ENCODE results near the gene C1QTNF2.
"Not testable (repeated sequence)": the region's sequence is repeated elsewhere in the genome, so short reads cannot be mapped to it uniquely, and the experiment has no call there.

Gene C1QTNF2

DNA sequence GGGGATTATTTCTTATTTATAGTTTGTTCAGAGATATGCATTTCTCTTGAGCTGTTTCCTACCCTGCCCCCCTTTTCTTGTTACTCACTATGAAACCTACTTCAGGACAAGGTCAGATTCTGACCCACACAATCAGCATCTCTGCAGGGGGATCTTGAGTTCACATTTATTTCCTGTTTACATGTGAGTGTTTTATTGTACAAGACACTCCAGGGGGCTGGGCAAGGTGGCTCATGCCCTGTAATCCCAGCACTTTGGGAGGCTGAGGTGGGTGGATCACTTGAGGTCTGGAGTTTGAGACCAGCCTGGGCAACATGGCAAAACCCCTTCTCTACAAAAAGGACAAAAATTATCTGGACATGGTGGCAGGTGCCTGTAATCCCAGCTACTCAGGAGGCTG is 29.9 kb downstream of the C1QTNF2 start:
- not testable (repeated sequence) for DNase-seq

- no peak for DNase-seq
Measured at GRCh38 chr5:160339406-160340130, 30.9 kb downstream of the C1QTNF2 start.

DNA sequence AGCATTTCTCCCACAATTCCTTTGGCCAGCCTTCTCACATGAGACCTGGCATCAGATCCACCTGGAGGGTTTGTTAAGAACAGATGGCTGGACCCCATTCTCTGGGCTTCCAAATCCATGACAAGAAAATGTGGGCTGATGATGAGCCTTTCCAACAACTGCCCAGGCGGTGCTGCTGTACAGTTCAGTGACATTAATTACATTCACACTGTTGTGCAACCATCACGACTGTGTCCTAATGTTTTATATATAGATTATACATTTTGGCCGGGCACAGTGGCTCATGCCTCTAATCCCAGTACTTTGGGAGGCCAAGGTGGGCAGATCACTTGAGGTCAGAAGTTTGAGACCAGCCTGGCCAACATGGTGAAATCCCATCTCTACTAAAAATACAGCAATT is 35.7 kb downstream of the C1QTNF2 start:
- DNase-seq: not testable (repeated sequence)

GRCh38 chr5:160333721-160334120 is 36.7 kb downstream of the C1QTNF2 start:
- no peak for DNase-seq

DNA sequence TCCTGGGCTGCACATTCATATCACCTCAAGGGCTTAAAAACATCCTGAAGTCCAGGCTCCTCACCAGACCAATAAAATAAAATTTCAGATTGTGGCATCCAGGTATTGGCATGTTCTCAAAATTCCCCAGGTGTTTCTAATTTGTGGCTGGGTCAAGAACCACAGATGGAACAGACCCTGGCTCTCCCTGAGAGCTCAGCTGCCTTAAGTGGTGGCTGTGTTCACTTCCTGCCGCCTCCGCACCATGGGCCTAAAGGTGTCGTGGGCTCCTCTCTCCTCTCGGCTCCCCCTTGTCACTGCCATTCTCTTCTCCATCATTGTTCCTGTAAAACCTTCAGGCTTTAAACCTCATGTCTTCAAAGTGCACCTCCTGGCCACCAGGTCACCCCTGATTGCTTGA is 40.2 kb downstream of the C1QTNF2 start:
- no peak for DNase-seq

DNA sequence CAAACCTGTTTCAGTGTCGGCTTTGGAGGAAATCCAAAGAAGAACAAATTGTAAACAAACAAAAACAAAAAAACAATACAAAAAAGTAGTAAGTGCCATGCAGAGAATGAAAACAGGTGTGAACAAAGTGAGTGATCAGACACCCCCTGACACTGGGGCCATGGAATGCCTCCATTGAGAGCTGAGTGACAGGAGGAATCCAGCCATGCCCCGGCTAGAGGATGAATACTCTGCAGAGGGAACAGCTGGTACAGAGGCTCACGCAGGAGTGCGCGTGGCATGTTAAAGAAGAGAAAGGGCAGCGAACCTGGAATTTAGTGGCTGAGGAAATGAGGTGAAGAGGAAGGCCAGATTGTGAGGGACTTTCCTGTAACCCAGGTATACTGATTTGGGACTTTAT is 42.6 kb downstream of the C1QTNF2 start:
- no peak for DNase-seq

DNA sequence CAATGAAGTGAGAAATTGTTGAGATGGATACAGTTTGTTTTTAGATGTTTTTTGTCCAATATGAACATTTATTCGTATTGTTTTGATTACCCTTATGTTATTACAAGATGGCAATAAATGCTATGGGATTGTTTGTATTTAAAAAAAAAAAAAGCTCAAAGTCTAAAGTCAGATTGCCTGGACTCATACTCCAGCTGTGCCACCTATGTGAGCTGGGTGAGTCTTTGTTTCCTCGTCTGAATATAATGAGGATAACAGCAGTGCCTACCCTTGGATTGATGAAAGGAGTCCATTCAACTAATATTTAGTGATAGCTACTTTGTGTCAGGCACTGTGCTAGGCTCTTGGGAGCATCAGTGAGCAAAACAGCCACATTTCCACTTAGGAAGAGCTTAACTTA is 43.4 kb downstream of the C1QTNF2 start:
- no peak for DNase-seq

- no peak for DNase-seq
Measured at GRCh38 chr5:160325716-160326115, 44.7 kb downstream of the C1QTNF2 start.

- DNase-seq: no peak
Measured at GRCh38 chr5:160324886-160325285, 45.5 kb downstream of the C1QTNF2 start.

GRCh38 chr5:160318409-160318808 is 52.0 kb downstream of the C1QTNF2 start:
- no peak for DNase-seq

GRCh38 chr5:160317434-160317833 is 53.0 kb downstream of the C1QTNF2 start:
- no peak for DNase-seq

- no peak for DNase-seq
Measured at GRCh38 chr5:160315968-160316367, 54.5 kb downstream of the C1QTNF2 start.

GRCh38 chr5:160312960-160313727 is 57.3 kb downstream of the C1QTNF2 start:
- no peak for DNase-seq

- no peak for DNase-seq
Measured at GRCh38 chr5:160312134-160312959, 58.1 kb downstream of the C1QTNF2 start, which contains the start of gene CCNJL. TSS of gene CCNJL (minus strand) at chr5:160312564. CDS start at chr5:160311923, 641 bp downstream.

DNA sequence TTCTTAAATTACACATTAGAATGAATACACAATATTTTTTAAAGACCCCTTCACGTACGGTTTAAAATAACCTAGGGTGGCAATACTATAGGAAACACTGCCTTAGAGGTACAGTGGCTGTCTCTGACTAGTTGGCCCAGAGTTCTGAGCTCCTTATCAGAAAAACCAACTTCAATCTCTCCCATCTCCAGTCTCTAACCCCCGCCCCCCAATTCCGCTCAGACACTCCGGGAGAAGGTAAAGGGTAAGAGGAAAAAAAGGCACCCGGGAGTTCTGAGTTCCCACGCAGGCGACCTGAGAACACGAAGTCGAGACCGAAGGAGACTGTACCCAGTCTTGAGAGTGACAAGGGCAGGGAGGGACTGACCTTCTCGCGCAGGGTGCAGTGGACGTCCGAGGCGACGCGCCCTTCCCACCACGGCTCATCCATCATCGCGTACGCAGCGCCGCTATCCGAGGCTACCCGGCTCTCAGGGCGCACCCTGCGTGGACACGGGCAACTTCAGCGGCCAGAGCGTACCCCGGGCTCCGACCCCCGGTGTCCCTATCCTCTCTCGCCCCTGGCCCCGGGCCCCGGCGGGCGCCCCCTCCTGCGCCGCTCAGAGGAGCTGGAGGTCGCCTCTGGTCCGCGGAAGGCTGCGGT is 58.8 kb downstream of the C1QTNF2 start:
- no peak for DNase-seq

DNA sequence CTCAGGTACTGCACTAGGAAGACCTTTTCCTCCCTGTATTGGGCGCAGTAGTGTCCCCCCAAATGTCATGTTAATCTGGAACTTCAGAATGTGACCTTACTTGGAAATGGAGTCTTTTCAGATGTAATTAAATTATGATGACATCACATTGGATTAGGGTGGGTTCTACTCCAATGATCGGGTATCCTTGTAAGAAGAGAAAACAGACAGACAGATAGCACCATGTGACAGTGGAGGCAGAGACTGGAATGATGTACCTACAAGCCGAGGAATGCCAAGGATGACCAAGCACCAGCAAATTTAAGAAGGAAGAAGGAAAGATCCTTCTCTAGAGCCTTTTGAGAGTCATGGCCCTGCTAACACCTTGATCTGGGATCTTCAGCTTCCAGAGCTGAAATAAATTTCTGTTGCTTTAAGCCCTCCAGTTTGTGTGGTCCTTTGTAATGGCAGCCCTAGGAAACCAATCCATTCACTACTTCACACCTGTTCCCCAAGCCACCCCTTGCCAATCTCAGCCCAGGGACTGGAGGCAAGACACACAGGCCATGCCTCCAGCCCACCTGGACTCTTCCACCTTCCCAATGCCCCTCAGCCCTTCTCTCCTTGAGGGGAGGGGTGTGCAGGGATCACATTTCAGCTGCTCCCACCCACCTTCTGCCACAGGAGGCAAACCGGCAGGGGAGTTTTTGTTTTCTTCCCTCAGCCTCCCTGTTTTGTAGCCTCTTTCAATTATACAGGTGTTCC is 59.7 kb downstream of the C1QTNF2 start:
- DNase-seq: no peak

GRCh38 chr5:160310140-160310539 is 60.3 kb downstream of the C1QTNF2 start:
- DNase-seq: no peak

GRCh38 chr5:160306696-160307095 is 63.7 kb downstream of the C1QTNF2 start:
- no peak for DNase-seq

- DNase-seq: no peak
Measured at GRCh38 chr5:160305319-160305718, 65.1 kb downstream of the C1QTNF2 start.

DNA sequence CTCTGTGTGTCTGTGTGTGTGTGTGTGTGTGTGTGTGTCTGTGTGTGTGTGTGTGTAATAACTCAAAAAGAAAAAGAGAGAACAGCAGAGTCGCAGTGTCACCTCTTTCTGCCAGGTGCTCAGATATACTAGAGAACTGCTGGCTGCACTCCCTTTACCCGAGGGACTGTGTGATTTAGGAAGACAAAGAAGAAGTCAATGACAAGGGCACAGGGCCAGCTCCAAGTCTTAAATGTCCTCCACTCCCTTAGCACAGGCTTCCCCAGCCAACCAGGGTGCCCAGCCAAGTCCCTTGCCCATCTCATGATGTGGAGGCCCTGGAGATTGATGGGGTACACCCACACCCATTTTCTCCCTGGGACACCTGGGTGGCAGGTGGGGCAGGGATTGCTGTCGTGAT is 66.7 kb downstream of the C1QTNF2 start:
- DNase-seq: no peak

- DNase-seq: no peak
Measured at GRCh38 chr5:160298189-160298588, 72.2 kb downstream of the C1QTNF2 start.

GRCh38 chr5:160297776-160298175 is 72.7 kb downstream of the C1QTNF2 start:
- no peak for DNase-seq

Data from NCI-H526 treated with DMSO at 0.1 percent for 48 hours (cell line).